ENCODE data around the gene KMT2D.

DNA sequence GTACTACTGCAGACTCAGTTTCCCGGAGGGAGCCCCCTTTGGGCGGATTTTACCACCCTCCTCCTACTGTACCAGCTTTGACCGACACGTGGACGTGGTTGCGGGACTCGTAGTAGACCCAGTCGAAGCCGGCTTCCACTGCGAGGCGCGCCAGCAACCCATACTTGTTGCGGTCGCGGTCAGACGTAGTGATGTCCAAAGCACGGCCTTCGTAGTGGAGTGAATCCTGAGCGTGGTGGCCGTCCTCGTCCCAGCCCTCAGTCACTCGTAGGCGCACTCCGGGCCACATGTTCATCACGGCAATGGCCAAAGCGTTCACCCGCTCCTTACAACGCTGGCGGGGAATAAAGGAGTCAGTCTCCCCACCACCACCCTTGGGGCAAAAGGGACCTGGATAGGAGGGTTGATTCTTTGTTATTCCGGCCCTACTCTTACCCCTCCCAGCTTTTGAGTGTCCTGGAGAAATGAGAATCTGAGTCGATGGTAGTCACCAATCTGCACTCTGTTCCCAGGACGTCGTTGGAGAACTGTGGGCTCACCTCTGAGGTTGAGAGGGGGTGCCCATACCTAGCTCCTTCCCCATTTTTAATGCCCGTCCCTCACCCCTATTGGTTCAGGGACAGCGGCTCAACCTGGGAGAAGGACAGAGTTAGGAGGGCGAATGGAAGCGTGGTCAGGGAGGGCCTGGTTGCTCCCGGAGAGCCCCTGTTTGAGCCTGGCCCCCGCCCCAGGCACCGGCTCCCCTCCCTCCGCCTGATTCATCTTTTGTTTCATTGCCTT, 30.7 kb upstream of the KMT2D start:
- TF ChIP-seq, protein P1, sequence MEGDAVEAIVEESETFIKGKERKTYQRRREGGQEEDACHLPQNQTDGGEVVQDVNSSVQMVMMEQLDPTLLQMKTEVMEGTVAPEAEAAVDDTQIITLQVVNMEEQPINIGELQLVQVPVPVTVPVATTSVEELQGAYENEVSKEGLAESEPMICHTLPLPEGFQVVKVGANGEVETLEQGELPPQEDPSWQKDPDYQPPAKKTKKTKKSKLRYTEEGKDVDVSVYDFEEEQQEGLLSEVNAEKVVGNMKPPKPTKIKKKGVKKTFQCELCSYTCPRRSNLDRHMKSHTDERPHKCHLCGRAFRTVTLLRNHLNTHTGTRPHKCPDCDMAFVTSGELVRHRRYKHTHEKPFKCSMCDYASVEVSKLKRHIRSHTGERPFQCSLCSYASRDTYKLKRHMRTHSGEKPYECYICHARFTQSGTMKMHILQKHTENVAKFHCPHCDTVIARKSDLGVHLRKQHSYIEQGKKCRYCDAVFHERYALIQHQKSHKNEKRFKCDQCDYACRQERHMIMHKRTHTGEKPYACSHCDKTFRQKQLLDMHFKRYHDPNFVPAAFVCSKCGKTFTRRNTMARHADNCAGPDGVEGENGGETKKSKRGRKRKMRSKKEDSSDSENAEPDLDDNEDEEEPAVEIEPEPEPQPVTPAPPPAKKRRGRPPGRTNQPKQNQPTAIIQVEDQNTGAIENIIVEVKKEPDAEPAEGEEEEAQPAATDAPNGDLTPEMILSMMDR (IDR thresholded peaks at IDR 0.05) = no peak
- TF ChIP-seq POLR2AphosphoS5 (IDR thresholded peaks at IDR 0.05; ENCODE audit: low read depth, low read length) = no peak
- TF ChIP-seq, protein P2, sequence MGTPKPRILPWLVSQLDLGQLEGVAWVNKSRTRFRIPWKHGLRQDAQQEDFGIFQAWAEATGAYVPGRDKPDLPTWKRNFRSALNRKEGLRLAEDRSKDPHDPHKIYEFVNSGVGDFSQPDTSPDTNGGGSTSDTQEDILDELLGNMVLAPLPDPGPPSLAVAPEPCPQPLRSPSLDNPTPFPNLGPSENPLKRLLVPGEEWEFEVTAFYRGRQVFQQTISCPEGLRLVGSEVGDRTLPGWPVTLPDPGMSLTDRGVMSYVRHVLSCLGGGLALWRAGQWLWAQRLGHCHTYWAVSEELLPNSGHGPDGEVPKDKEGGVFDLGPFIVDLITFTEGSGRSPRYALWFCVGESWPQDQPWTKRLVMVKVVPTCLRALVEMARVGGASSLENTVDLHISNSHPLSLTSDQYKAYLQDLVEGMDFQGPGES (IDR thresholded peaks at IDR 0.05; ENCODE audit: low read depth, low read length) = no peak
- no peak for TF ChIP-seq EP300 (IDR thresholded peaks at IDR 0.05; ENCODE audit: borderline replicate concordance in 1 of 2, low read depth in 1 of 2, low read length in 1 of 2)
- no peak for TF ChIP-seq USF1 (IDR thresholded peaks at IDR 0.05; ENCODE audit: borderline replicate concordance, low read depth)
- no peak for TF ChIP-seq MEF2A (IDR thresholded peaks at IDR 0.05; ENCODE audit: borderline replicate concordance, low read depth)
- no peak for TF ChIP-seq TAF1 (IDR thresholded peaks at IDR 0.05; ENCODE audit: borderline replicate concordance, low read depth, low read length)
- no peak for TF ChIP-seq RAD21 (IDR thresholded peaks at IDR 0.05; ENCODE audit: low read length)
- TF ChIP-seq MXI1 (IDR thresholded peaks at IDR 0.05; ENCODE audit: low read depth, low read length) = no peak
- no peak for TF ChIP-seq RCOR1 (IDR thresholded peaks at IDR 0.05; ENCODE audit: low read length)
- no peak for TF ChIP-seq SIN3A (IDR thresholded peaks at IDR 0.05; ENCODE audit: borderline replicate concordance, low read depth, low read length)
- TF ChIP-seq GABPA (IDR thresholded peaks at IDR 0.05; ENCODE audit: low read depth) = no peak
- TF ChIP-seq, protein P3, sequence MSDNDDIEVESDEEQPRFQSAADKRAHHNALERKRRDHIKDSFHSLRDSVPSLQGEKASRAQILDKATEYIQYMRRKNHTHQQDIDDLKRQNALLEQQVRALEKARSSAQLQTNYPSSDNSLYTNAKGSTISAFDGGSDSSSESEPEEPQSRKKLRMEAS (IDR thresholded peaks at IDR 0.05; ENCODE audit: low read depth) = no peak
- TF ChIP-seq JUND (IDR thresholded peaks at IDR 0.05) = no peak

Data from SK-N-SH (cell line).